Left kidney (tissue), 8 donors: ENCODE measurements around the gene LRTM1. TPM values are rescaled to one million over a fixed set of nuclear protein-coding genes. Genes with fewer than 3 reads are reported as not detected.

ENCODE experiments used
- DNase-seq: peaks from one replicate; pipeline ENCODE4 v3.0.0-alpha.2; 2013
- long read RNA-seq, 8 donors: transcript quantifications; one replicate each; lab custom pipeline, GENCODE V29; 2026
- polyA plus RNA-seq: library from polyadenylated mRNA; unstranded; fragments of 120-200 nt; gene quantifications from one replicate; pipeline ENCODE4 v1.2.1, GENCODE V29; 2013; ENCODE audit not compliant: insufficient read length

The LRTM1 gene
- not detected for polyA plus RNA-seq
- long read RNA-seq, donor 1: 0 reads
- long read RNA-seq, donor 2: 0 reads
- long read RNA-seq, donor 3: 0 reads
- long read RNA-seq, donor 4: 0 reads
- long read RNA-seq, donor 5: 0 reads
- long read RNA-seq, donor 6: 0 reads
- long read RNA-seq, donor 7: 0 reads
- long read RNA-seq, donor 8: 0 reads

DNA sequence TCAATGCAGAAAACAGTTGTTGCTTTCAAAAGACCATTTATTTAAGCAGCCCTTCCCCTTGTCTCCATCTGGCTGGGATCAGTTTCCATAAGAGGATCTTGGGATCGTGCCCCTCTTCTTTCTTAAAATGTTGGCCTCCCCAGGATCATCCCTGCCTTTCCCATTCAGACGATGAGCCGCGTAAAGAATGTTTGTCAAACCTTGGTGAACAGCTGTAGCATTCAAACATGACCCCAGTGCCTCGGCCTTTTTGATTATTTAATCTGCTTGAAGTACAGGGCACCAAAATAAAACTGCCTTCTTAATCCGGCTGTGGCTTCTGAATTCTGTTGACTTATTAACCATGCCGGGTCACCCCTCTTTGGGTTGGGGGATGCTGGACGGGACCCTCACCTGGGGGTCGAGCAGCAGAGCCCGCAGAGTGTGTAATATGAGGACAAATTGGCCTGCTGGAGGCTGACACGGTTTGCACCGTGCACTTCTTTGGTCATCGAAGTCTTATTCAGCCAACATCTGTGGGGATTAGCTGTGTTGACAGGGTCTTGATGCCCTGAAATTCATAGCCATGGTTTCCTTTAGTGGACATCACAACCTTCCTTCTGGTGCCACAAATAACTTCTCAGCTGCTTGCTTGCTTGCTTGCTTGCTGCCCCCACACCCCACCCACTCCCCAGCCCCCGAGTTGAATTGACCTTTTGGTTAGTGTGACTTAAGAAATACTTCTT lies at the start of gene LRTM1:
Gene LRTM1 (minus strand): TSS at position 14 of the 725 bp plus-strand sequence. CDS start 148 bp downstream, outside the sequence.
- no peak for DNase-seq

DNA sequence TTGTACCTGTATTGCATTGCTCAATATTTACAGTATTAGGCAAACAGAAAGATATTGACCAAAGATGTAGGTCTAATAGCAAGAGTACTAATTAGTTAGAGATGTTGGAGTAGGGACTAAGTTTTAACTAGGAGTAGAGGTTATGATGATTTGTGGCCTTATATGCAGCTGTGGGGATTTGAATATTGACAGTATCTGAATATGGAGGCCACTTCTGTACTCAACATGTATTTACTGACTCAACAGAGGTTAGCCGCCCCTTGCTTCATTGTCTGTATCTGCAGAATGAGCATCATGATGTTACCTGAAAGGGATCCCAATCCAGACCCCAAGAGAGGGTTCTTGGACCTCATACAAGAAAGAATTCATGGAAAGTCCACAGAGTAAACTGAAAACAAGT lies 49.6 kb upstream of the LRTM1 start:
- no peak for DNase-seq

DNA sequence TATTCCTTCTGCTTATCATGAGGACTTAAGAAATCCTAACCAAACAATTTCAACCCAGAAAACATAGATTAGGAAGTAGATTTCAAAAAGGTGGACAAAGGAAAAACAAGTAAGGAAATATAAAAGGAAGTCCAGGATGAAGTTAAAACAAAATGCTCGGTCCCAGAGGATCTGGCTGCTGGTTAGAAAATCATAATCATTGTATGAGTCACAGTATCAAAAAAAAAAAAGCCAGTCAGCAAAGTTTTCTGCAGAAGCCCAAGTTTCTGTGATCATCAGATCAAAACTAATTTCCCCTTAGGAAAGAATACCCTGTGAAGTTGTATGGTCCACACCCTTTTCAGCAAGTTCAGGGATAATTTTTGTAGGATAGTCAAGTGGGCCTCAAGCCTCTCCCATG lies 43.0 kb upstream of the LRTM1 start:
- no peak for DNase-seq

DNA sequence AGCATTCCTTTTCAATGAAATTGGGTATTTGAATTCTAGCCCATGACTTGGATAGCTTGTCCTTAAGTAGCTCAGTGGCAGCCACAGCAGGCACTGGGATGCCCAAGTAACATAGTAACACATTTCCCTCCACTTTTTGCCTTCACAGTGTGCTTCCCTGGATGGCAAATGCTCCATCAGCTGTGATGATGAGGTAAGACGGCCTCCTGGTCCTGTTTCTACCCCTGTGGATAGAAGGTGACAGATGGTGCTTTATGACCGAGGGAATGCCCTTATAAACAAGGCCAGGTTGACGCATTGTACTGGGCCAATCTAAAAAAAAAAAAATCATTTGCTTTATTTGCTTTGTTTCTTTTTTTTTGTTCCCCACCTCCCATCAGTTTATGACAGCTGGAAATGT lies 41.8 kb upstream of the LRTM1 start:
- DNase-seq: no peak

DNA sequence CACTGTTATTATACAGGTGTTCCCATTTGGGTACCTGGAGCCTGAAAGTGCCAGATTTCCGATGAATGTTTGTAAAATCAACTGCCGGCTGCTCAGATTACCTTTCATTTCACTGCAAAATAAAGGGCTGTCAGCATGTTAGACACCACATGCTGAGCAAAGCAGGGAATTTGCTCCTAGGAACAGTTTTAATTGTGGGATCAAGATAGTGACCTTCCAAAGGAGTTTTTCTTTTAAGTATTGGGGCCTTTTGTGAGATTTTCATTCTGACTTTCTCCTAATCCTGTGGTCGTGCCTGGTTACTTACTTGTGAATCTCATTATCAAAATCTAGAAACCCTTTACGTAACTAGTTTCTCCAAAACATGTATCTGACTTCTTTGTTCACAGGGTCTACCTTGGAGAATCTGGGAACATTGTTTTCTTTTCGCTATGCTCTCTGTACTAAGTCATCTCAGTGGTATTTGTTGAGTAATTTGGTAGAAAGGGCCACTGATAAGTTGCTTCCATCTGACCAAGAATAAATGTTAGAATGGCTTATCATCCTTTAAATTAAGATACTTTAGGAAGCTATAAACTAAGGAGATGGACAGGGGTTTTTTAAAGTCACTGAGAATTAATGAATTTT lies 40.8 kb upstream of the LRTM1 start:
- no peak for DNase-seq

DNA sequence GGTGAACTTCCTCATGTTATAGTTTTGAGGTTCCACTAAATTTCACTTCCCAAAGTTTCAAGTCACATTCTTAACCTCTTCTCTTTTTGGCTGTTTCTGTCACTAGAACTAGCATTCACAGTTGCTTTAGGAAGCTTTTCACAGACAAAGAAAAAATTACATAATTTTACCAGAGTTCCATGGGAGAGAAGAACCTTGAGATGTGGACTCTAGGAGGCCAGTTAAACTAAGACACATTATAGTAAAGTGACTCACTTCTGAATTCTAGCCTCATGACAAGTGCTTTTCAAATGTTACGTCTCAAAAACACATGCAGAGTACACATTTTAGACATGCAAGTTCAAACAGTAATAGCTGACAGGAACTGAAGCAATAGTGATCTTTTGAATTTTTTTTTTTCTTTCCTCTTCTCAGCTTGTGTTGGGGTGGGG lies 39.9 kb upstream of the LRTM1 start:
- DNase-seq: no peak

DNA sequence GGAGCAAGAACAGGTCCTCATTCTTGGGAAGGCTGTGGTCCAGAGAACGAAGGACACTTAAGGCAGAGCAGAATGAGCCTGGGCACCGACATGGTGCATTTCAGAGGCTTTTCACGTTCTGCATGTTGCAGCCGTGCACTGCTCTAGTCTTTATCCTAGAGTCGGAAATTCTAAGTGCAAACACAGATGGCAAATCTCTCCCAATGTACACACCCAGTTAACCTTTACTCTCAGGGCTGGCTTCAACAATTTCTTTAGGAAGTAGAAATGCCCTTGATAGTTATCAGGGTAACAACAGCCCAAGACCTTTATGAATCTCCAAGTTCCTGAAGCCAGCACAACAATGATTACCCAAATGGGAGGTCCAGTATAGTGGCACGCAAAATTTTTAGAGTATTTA lies 39.1 kb upstream of the LRTM1 start:
- no peak for DNase-seq

DNA sequence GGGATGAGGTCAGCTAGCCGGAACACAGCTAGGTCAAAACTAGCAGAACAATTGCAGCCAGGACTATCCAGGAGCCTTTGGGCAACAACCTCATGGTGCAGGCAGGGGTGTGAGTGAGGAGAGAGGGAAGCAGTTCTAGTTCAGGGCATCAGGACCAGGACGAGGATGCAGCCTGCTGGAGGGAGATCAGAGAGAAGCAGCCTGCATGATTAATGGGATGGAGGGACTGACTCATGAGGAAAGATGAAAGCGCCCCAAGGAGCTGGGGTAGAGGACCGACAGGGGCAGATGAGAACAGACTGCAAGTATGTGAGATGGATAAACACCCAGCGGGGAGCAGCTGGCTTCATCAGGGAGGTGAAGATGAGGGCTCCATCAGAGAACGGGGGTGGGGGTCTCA lies 37.9 kb upstream of the LRTM1 start:
- no peak for DNase-seq

DNA sequence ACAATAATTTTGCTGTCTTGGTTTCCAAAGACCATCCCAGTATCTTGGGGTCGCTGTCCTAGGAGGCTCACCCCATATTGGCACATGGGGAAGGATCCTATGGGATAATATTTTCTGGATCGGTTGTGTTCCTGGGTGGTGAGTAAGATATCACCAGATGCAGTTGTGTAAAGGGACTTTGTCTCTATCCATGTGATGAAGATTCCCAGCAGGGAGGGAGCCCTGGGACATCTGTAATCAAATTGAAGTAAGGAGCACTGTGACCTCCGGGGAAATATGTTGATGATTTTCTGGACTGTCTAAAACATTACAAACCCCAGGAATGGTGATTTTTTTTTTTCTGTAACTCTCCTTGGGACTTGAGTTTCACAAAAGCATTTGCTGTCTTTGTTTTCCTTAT lies 36.2 kb upstream of the LRTM1 start:
- no peak for DNase-seq

DNA sequence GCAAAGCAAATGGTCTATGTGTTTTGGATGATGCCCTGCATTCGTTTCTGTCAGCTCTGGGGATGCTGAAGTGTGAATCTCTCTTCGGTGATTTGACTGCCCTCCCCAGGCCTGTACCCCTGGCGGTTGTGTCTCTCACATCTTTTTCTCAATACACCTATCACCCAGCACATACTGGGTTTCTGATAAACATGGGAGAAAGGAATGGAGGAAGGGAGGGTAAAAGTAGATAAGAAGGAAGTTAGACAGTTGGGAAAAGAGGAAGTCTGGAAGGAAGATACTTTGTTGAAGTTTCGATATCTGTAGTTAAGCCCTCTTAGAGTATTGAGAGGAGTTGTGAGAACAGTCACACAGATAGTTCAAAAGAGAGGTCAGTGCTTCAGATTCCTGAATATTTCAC lies 35.8 kb upstream of the LRTM1 start:
- DNase-seq: no peak

DNA sequence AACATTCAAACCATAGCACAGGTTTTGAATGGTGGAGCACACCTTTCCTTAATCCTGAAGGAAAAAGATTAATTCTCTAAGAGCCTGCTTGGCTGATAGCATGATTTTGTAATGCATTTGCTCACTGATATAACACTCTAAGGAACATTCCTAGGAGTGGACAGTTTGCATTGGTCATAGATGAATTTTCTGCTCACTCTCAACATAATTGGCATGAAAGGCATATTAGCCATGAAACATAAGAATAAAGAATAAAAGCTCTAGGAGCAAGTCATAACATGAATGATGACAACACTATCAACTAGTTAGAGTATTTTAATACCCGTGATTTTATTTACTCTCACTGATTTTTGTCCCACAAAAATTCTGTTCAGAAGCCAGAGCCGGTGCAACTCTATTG lies 34.3 kb upstream of the LRTM1 start:
- no peak for DNase-seq

DNA sequence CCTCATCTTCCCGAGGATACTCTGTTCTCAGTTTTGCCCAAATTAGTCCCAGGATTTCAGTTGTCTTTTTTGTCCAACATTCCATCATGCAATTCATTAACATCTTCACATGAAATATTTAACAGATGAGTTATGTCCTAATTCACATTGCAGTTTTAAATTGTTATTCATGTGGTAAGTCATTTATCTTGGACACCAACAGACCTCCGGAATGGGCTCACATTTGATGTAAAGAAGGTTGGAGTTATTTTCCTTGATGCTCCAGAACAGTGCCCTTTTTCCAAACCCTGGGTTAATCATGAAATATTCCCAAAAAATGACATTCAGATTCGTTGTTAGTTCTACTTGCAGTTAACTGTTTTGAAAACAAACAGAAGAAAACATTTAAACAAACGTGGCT lies 32.8 kb upstream of the LRTM1 start:
- no peak for DNase-seq

DNA sequence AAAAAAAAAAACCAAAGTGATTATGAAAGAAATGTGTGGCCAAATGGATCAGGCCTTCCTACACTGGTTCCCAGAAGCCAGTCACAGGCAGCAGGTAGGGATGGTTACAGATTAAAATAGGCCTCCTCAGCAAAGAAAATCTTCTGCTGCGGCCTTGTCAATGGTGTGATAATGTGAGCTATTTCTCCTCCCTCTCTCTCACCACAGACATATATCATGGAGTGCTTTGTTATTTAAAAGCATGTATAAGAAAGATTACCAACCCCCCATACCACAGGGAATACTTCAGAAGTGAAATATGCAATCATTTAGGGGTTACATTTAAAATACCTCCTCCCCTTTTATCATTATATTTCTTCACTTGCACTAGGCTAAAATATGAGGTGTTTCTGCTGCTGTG lies 32.2 kb upstream of the LRTM1 start:
- DNase-seq: no peak

DNA sequence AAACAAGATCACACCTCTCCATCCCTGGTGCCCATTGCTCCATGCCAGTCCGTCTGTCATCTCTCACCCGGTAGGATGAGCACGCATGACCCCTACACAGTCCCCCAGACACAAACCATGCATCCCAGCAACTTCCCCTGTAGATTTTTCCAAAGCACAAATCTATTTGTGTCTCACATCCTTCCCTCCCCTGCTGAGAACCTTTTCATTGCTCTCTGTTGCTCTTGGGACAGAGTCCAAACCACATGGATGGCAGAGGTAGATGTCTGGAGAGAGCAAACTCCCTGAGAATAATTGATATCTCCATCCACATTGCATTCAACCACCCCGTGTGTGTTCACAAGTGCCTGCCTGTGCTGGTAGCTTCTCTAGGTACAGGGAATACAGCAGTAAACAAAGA lies 29.9 kb upstream of the LRTM1 start:
- no peak for DNase-seq

DNA sequence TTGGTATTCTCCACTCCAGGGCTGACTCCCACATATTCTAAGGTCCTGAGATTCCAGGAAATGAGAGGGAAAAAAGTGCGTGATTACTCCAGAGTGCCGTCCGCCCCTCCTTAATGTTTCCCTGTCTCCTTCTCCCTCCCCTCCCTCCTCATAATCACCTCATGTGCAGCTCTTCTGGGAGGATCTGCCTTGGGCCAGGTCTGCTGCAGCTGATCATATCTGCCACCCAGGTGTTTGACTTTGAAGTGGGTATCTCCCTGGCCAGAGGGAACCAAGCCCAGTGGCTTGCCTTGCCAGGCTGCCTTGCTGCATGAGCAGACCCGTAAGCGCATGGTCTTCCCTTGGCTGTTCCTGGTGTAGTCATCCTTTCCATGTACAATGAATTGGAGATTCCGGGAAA lies 28.1 kb upstream of the LRTM1 start:
- DNase-seq: no peak

DNA sequence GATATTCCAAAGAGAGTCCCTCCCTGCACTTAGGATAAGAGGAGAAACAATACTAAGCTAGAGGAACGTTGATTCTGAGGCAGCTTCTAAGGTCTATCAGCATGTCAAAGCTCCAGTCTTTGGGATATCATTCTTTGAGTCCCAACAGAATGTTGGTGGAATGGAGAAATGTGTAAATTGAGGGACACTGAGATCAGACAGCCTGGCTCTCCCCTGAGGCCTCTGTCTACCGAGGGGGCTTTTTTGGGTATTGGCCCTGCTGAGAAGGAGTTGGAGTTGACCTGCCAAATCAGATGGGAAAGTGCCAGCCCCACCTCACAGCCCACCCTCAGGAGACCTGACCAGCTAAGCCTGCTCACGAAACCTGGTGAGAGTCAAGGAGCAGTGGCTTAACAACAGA lies 27.6 kb upstream of the LRTM1 start:
- no peak for DNase-seq

DNA sequence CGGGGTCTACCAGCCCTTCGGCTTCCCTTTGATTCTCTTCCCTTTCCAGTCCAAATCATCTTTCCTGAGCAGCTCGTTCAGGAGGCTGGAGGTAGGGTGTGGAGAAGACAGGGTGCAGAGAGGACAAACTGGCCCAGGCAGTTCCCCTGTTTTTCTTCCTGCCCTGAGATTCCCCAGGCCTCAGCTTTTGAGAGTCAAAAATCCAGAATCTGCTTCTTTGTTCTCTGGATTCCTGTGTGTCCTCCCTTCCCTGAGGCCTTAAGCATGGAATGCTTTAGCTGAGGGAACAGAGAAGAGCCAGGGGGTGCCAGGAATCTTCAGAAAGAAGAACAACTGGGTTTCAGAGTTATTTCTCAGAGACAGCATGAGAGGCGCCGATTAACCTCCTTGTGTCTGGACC lies 26.7 kb upstream of the LRTM1 start:
- DNase-seq: no peak

DNA sequence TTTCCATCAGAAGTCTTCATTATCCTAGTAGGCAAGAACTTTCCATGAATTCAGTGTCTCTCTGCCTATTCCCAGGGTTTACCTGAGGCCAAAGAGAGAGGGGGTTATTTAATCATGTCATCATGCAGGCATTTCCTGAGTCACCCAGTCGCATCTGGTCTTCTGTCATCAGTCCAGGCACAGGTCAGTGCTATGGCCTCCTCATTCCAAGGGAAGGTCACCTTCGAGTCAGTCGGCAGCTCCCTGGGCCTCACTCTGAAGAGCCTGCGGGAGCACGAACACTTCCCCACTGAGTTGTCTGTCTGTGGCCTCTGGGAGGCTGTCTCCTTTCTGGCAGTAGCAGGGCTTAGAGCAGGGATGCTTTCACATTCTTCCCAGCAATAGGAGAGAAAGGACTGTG lies 26.2 kb upstream of the LRTM1 start:
- no peak for DNase-seq

DNA sequence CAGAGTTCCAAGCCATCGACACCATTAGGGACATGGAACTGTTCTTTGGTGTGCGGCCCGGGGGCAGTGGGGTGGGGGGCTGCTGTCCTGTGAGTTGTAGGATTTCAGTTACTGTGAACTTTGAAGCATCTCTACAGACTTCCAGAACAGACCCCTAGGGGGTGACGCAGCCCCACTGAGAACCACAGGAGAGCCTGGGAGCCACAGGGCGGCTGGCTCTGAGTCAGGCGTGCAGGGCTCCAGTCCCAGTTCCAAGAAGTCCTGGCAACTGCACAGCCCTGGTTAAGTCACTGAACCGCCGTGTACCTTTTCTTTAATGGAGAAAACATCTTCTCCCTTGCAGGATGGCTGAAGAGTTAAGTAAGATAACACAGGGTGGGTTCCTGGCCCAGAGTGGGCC lies 23.5 kb upstream of the LRTM1 start:
- peak; percentile 59 for DNase-seq

DNA sequence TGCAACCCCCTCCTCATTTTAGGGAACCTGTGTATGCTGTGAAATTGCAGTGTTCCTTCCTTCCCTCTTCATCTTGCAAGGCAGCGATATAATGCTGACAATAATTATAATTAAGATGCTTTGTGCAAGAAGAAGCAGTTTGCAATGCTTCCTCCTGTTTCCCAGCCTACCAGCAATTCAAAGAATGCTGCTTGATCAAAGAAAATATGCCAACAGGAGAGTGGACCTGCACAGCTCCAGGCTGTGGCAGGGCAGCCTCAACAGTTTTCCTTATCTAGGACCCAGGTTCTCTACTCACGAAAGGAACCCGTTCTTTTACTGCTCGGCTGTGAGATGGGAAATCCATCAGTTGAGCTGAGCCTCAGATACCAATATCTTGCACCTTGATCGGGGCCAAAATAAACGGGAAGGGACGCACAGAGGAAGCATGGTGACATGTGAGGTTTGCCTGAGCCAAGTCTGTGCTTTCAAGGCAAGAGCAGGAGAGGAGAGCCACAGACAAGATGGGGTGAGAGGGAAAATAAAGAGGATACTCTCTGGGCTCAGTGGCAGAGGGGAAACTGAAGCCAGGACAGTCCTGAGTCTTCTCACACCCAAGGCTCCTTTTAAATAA lies 22.6 kb upstream of the LRTM1 start:
- DNase-seq: no peak

DNA sequence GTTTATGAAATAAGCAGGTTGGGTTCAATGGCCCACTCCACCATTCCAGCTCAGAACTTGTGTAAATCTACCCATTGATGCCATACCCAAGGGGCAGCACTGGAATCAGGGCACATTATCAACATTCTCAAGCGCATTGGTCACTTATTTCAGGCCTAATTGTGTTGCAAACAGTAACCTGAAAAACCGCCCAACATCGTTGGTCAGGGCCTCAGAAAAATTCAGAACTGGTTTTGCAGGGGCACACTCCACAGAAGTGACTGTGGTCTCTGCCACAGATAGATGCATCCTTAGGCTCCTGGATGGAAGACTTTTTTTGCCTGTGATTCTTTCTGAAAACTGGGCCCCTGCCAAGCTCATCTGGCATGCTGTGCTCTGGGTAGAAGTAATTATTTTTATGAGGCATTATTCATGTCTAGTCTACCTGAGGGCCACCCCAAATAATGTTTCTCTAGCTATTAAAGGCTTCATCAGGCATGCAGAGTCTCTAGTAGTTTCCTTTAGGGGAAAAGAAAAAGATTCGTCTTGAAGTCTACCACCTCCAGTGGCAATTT lies 21.7 kb upstream of the LRTM1 start:
- DNase-seq: no peak

DNA sequence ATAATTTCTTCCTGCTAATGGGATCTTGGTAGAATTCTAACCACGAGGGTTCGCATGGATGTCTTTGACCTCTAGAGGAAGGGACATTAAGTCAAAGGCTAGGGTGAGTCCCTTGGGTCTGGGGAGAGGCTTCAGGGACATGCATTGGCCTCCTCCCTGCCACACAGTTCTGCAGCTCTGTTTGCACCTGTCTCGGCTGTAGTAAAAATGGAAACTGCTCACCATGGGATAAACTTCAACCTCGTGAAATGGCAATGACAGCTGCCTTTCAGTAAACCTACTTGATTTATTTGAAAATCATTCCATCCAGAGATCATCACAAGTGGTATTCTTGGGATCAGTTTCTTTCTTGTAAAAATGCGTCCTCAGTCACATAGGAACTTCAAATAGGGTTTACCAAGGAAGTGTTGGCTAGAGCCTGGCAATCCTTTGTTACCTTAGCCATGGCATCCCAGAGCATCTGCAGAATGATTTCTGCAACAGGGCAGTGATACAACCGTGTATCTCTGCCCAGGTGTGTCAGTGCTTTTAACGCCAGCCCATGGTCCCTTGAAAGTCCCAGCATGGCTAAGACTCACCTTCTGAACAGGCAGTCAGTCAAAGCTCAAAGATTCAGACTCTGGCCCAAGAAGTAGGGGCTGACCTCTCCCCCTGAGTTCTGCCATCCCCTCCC lies 14.0 kb upstream of the LRTM1 start:
- no peak for DNase-seq

DNA sequence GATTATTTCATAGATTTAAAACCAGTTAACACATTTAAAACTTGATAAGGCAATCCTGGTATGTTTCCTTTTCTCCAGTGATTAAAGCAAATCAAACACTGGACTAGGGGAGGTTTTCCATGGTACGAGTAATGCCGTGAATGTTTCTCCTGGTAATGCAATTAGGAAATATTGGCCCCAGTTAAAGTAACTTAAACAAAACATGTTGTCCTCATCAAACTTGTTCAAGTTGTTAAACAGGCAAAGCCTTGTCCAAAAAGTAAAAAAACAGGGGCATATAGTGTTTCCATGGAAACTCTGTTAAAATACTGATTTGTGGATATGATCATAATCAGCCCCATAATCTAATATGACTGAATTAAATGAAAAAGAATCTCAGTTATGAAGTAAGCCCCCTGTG lies 13.1 kb upstream of the LRTM1 start:
- no peak for DNase-seq
